Placental epithelial cell (primary cell): Measurements from ENCODE around the gene TRIM40. TPM values are rescaled to one million over a fixed set of nuclear protein-coding genes. Genes with fewer than 3 reads are reported as not detected.

Experiments used
- small RNA-seq: library from RNA; depleted of rRNA; stranded (forward); fragments of <200 nt; gene quantifications from one replicate; pipeline ENCODE3, GENCODE V24; 2012
- total RNA-seq: library from RNA; depleted of rRNA; stranded (reverse); fragments of >200 nt; gene quantifications from 2 replicates; pipeline ENCODE4 v1.2.3, GENCODE V29; 2012

TRIM40 gene
- total RNA-seq: not detected in 2 replicates

GRCh38 chr6:30135757-30136156, at the start of gene TRIM40:
Gene TRIM40, plus strand, starts transcription at chr6:30136140. Its CDS starts 897 bp downstream, at chr6:30137037.

GRCh38 chr6:30113003-30113759, 22.8 kb upstream of the TRIM40 start, which contains the start of gene TRIM31:
Gene TRIM31, minus strand, starts transcription at chr6:30113090. Its CDS starts 285 bp downstream, at chr6:30112805.

GRCh38 chr6:30160785-30161531, 25.0 kb downstream of the TRIM40 start, which contains the start of gene TRIM10:
Gene TRIM10, minus strand, starts transcription at chr6:30161211. Its CDS starts 353 bp downstream, at chr6:30160858.

GRCh38 chr6:30163090-30163917, 27.4 kb downstream of the TRIM40 start, which contains the start of gene TRIM15:
Gene TRIM15, plus strand, starts transcription at chr6:30163546. Its CDS starts 139 bp downstream, at chr6:30163685.

Small RNAs within 50 kb of the gene (small RNA-seq; reads per million reads assigned to genes)
- not detected for gene RF00554

Other genes with a start within 250 kb of the TRIM40 start
- 122 and 177 TPM in 2 replicates for gene HLA-A, start 193.6 kb upstream of the TRIM40 start, total RNA-seq
- 21.6 and 23.9 TPM in 2 replicates for gene POLR1H, start 74.9 kb upstream of the TRIM40 start, total RNA-seq
- gene PPP1R11, start 68.9 kb upstream of the TRIM40 start, total RNA-seq: 31.4 and 49.2 TPM in 2 replicates
- gene RNF39, start 60.4 kb upstream of the TRIM40 start, total RNA-seq: 0.65 and 1.2 TPM in 2 replicates
- gene TRIM31, start 23.1 kb upstream of the TRIM40 start, total RNA-seq: under 0.01 and 0.11 TPM in 2 replicates
- not detected in 2 replicates for gene TRIM10, start 25.1 kb downstream of the TRIM40 start, total RNA-seq
- gene TRIM15, start 27.4 kb downstream of the TRIM40 start, total RNA-seq: not detected in 2 replicates
- gene TRIM26, start 77.3 kb downstream of the TRIM40 start, total RNA-seq: 36.1 and 48.0 TPM in 2 replicates
- gene TRIM39, start 190.8 kb downstream of the TRIM40 start, total RNA-seq: 14.9 and 18.0 TPM in 2 replicates
- gene RPP21, start 209.0 kb downstream of the TRIM40 start, total RNA-seq: 19.2 and 47.5 TPM in 2 replicates